ENCODE measurements around the gene PRR7.

The PRR7 gene

DNA sequence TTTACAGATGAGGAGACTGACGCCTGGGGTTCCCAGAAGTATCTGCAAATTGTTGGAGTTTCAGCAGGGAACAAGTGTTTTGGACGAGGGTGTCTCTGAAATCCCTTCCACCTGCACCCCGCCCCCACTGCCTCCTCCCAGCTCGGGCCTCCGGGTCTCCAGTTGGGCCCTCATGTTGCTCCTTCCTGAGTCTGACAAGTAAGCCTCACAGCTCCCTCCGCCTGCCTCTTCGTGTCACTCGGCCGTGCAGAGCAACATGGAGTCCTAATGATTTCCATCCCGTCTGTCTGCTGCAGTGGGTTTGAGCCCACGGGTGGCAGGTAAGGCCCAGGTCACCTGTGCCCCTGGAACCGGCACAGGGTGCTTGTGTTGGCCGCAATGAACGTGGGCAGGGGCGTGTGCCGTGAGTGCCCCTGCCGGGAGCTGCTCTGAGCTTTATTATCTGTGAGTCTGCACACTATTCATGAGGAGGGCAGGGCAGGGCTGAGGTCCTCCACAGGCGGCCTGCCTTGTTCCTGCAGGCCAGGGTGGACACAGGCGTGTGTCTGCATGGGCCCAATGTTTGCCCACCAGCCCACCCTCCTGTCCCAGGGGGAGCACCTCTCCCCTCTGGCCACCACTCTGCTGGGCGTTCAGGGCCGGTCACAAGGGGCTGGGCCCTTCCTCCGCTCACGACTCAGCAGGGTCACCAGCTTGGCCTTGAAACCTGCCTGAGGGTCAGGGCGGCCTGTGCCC is 56.9 kb downstream of the PRR7 start:
- no peak overlapping the region for H3K4me3 ChIP-seq (replicated peaks; ENCODE audit: low read depth, low read length)
- no peak for DNase-seq (ENCODE audit: extremely low read depth, low read depth)

DNA sequence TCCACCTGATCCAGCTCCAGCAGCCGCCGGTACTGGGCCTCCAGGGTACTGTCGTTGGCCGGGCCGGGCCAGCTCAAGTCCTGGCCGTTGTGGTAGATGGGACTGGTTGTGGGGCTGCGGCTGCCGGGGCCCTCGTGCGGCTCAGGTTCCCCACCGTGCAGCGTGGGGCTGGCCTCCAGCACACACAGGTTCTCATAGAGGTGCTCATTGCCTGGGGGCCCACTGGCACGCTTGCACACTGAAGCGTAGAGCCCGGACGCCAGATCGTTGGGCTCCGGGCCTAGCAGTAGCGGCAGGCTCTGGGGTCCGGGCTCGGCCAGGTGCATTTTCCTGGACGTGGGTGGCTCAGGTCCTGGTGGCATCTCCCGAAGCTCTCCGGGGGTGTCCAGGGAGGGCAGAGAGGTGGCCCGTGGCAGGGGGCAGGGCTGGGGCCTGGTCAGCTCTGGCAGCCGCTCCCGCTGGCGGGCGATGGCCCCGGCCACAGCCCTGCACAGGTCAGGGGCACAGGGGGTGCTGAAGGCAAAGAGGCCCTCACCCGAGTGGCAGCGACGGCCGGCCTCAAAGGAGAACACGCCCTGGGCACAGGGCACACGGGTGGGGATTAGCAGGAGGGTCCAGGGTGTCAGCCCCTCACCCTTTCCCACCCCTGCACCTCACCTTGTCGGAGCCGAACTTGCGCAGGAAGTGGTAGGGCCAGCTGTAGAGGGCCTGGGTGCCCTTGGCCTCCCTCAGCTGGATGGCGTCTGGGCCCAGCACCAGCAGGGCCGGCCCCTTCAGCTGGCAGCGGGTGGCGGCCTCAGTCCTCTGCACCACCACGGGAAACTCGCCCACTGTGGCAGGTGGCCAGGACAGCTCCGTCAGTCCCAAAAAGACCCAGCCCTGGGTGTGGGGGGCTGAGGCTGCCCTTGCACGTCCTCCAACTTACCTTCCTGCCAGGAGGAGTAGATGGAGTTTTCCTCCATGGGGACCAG is 57.8 kb downstream of the PRR7 start:
- DNase-seq (ENCODE audit: extremely low read depth, low read depth), result no peak
- H3K4me3 ChIP-seq (replicated peaks; ENCODE audit: low read depth, low read length), result no peak overlapping the region
- TF ChIP-seq, protein P1, sequence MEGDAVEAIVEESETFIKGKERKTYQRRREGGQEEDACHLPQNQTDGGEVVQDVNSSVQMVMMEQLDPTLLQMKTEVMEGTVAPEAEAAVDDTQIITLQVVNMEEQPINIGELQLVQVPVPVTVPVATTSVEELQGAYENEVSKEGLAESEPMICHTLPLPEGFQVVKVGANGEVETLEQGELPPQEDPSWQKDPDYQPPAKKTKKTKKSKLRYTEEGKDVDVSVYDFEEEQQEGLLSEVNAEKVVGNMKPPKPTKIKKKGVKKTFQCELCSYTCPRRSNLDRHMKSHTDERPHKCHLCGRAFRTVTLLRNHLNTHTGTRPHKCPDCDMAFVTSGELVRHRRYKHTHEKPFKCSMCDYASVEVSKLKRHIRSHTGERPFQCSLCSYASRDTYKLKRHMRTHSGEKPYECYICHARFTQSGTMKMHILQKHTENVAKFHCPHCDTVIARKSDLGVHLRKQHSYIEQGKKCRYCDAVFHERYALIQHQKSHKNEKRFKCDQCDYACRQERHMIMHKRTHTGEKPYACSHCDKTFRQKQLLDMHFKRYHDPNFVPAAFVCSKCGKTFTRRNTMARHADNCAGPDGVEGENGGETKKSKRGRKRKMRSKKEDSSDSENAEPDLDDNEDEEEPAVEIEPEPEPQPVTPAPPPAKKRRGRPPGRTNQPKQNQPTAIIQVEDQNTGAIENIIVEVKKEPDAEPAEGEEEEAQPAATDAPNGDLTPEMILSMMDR (IDR thresholded peaks at IDR 0.05; ENCODE audit: low read depth, low read length, missing control alignments), result no peak

More for the DNA sequence above, 56.9 kb downstream of the PRR7 start:
- TF ChIP-seq, protein P1 (IDR thresholded peaks at IDR 0.05; ENCODE audit: low read depth, low read length, missing control alignments), result no peak

DNA sequence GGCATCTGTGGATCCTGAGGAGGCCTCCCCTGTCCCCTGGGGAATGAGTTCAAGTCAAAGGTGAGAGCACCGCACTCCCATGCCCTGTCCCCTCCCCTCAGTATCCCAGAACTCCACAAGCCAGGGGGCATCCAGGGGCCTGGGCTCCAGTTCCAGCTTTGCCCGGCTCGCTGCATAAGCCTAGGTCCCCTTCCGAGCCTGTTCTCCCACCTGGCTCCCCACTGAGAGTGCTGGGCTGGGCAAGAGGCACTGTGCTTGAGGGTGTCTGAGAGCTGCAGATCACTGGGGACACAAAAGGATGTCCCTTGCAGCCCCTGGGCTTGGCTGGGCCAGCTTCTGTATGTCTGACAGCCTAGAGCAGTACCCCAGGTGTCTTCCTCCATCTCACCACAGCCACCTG is 58.5 kb downstream of the PRR7 start:
- TF ChIP-seq, protein P1 (IDR thresholded peaks at IDR 0.05; ENCODE audit: low read depth, low read length, missing control alignments), result no peak
- DNase-seq (ENCODE audit: extremely low read depth, low read depth), result no peak
- no peak overlapping the region for H3K4me3 ChIP-seq (replicated peaks; ENCODE audit: low read depth, low read length)

Measured in HFF-Myc (cell line).